Tibial artery (tissue), 4 donors: ENCODE measurements around the gene BAIAP2.

Experiments
- DNase-seq, 2 donors: peaks; one replicate each; pipeline ENCODE4 v3.0.0-alpha.2; 2019
- H3K27ac ChIP-seq, 2 donors: fragments of 200-600 bp; sonication (generic) in 1 of 2; 1 replicate in 1 of 2; 2 replicates in 1 of 2; pipeline ENCODE4 v1.5.1; 2018 to 2019; ENCODE audit warnings: mild to moderate bottlenecking in 1 of 2
- H3K27me3 ChIP-seq, 2 donors: fragments of 200-600 bp; sonication (generic) in 1 of 2; one replicate each; pipeline versions ENCODE4 v1.5.1 to v1.6.0; 2016 to 2019
- H3K36me3 ChIP-seq, 3 donors: fragments of 200-600 bp; sonication (generic) in 2 of 3; one replicate each; pipeline ENCODE4 v1.5.1; 2016 to 2019; ENCODE audit warnings: mild to moderate bottlenecking in 2 of 3
- H3K4me1 ChIP-seq, 4 donors: fragments of 200-600 bp; sonication (generic) in 2 of 4; 1 replicate in 3 of 4; 2 replicates in 1 of 4; pipeline ENCODE4 v1.5.1; 2016 to 2019
- H3K4me3 ChIP-seq, 2 donors: fragments of 200-600 bp; sonication (generic) in 1 of 2; 1 replicate in 1 of 2; 2 replicates in 1 of 2; pipeline ENCODE4 v1.5.1; 2018 to 2019; ENCODE audit warnings: mild to moderate bottlenecking in 2 of 2
- H3K9me3 ChIP-seq, 3 donors: fragments of 200-600 bp; sonication (generic) in 1 of 3; one replicate each; pipeline ENCODE4 v1.5.1; 2016 to 2019
- intact Hi-C: fragments of 100-400 bp; cut with DNase I; formaldehyde crosslinking; loops from one replicate; pipeline ENCODE4 v1.15.0; 2023; ENCODE audit warnings: low total_unique reads
- TF ChIP-seq, protein P1 (sequence below), 2 experiments: fragments of 200-600 bp in 1 of 2; fragments of 450-650 bp in 1 of 2; IDR thresholded peaks; one replicate each; pipeline ENCODE4 v1.5.1; 2017 to 2019; ENCODE audit warnings: antibody characterized with exemption in 2 of 2, mild to moderate bottlenecking in 1 of 2, moderate library complexity in 1 of 2

The BAIAP2 gene

DNA sequence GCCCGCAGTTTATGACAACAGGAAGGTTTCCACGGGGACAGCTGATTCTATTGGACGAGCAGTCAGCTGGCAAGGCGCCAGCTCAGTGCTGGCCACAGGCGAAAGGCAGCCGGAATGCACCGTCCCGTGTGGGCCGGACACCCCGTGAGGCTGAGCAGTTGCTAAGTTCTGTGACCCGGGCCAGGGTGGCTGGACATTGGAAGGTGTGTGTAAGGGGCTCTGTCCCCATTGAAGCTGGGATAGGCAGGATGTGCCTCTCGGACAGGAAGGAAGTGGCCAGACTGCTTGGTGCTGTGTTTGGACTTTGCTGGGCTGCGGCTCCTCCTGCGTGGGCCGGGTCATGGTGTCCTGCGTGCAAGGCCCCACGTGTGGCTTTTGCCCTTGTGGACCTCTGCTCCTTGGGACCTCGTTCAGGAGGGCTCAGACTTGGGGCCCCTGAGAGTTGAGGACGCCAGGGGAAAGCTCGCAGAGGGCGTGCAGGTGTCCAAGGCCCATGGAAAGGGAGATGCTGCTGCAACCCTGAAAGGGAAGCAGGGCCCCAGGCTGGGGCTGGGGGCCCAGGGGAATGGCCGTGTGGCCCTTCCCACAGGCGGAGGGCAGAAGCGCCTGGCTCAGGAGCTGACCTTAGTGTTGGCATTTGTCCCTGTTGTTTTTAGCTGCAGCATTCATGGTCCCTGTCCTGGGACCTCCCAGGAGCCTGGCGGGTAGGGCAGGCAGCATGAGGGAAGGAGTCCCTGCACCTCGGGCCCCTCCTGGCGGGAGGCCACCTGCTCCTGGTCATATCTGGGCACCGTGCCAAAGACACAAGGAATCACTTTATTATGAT lies 10.0 kb downstream of the BAIAP2 start:
- Histone ChIP-seq H3K4me3 (no peak overlapping the region), H3K9me3 (no peaks in the 10 kb centered on the region), H3K27me3 (peaks cover 0 to 45% of the 10 kb centered on the region in 2 donors), H3K27ac (no peak overlapping the region), H3K36me3 (no peaks in the 10 kb centered on the region), H3K4me1 (peaks cover 0 to 68% (median 16%) of the 10 kb centered on the region in 4 donors)
- peak; percentile 79 to 82 for DNase-seq
- TF ChIP-seq, protein P1, sequence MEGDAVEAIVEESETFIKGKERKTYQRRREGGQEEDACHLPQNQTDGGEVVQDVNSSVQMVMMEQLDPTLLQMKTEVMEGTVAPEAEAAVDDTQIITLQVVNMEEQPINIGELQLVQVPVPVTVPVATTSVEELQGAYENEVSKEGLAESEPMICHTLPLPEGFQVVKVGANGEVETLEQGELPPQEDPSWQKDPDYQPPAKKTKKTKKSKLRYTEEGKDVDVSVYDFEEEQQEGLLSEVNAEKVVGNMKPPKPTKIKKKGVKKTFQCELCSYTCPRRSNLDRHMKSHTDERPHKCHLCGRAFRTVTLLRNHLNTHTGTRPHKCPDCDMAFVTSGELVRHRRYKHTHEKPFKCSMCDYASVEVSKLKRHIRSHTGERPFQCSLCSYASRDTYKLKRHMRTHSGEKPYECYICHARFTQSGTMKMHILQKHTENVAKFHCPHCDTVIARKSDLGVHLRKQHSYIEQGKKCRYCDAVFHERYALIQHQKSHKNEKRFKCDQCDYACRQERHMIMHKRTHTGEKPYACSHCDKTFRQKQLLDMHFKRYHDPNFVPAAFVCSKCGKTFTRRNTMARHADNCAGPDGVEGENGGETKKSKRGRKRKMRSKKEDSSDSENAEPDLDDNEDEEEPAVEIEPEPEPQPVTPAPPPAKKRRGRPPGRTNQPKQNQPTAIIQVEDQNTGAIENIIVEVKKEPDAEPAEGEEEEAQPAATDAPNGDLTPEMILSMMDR (IDR thresholded peaks at IDR 0.05), result no peak
- intact Hi-C loops, result no loop called here

GRCh38 chr17:81045590-81046095 lies 10.7 kb downstream of the BAIAP2 start:
- Histone ChIP-seq H3K27me3 (peaks cover 0 to 45% of the 10 kb centered on the region in 2 donors), H3K4me3 (no peak overlapping the region), H3K36me3 (no peaks in the 10 kb centered on the region), H3K27ac (no peak overlapping the region), H3K9me3 (no peaks in the 10 kb centered on the region), H3K4me1 (peaks cover 0 to 66% (median 16%) of the 10 kb centered on the region in 4 donors)
- intact Hi-C loops, result no loop called here
- no peak for DNase-seq
- TF ChIP-seq, protein P1 (IDR thresholded peaks at IDR 0.05), result no peak

DNA sequence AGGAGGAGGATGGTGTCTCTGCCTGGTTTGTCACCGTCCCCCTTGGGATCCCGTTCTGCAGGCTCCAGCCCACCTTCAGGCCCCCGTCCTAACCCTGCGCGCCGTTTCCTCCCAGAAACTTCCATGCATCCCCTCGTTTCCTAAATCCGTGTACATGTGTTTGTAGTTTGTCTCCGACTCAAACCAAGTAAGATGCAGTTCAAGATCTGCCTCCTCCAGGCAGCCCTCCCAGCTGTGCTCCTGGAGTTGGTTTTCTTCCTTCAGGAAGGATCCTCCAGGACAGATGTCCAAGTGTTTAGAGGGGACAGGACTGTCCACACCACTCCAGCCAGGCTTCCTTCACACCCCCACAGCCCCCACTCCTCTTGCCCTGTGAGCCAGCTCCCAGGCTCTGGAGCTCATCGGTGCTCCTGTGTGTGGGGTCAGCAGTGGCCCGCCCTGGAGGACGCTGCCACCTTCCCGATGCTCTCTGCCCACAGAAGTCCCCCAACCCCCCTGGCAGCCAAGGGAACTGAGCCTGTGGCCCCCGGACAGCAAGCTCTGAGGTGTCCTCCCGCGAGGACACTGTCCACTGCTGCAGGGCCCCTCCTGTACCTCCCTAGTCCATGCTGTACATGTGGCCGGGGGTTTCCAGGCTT lies 11.3 kb downstream of the BAIAP2 start:
- no peak overlapping the region for H3K4me3 ChIP-seq
- TF ChIP-seq, protein P1 (IDR thresholded peaks at IDR 0.05), result no peak
- H3K36me3 ChIP-seq, result no peaks in the 10 kb centered on the region
- no peak for DNase-seq
- intact Hi-C loops, result no loop called here
- H3K4me1 ChIP-seq, result peaks cover 0 to 63% (median 16%) of the 10 kb centered on the region in 4 donors
- H3K9me3 ChIP-seq, result no peaks in the 10 kb centered on the region
- H3K27me3 ChIP-seq, result peaks cover 0 to 45% of the 10 kb centered on the region in 2 donors
- H3K27ac ChIP-seq, result no peak overlapping the region

DNA sequence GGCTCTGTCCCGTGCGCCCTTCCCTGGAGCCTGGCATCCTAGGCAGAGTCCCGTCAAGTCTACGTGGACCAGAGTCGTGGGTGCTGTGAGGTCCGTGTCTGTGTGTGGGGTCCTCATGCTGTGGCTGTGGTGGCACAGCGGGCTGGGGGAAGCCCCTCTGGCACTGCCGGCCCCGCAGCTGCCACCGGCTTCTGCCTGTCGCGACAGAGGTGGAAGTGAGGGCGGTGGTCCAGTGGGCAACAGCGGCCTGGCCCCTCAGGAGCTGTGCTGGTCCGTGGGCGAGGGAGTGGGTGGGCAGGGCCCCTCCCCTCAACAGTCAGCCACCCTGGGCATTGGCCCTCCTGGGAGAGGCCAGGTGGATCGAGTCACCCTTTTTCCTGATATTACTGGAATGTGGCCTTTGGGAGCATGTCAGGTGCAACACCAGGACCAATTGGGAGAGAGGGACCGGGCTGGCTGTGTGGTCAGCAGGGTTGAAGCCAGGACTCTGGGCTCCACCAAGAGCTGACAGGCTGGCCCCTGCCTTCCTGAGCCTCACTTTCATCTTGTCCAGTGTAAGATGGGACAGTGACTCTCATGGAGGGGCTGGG lies 11.9 kb downstream of the BAIAP2 start:
- Histone ChIP-seq H3K4me3 (no peak overlapping the region), H3K36me3 (no peaks in the 10 kb centered on the region), H3K9me3 (no peaks in the 10 kb centered on the region), H3K27me3 (peaks cover 0 to 45% of the 10 kb centered on the region in 2 donors), H3K4me1 (peaks cover 0 to 63% (median 16%) of the 10 kb centered on the region in 4 donors), H3K27ac (no peak overlapping the region)
- TF ChIP-seq, protein P1 (IDR thresholded peaks at IDR 0.05), result no peak
- DNase-seq, result no peak
- intact Hi-C loops, result no loop called here

DNA sequence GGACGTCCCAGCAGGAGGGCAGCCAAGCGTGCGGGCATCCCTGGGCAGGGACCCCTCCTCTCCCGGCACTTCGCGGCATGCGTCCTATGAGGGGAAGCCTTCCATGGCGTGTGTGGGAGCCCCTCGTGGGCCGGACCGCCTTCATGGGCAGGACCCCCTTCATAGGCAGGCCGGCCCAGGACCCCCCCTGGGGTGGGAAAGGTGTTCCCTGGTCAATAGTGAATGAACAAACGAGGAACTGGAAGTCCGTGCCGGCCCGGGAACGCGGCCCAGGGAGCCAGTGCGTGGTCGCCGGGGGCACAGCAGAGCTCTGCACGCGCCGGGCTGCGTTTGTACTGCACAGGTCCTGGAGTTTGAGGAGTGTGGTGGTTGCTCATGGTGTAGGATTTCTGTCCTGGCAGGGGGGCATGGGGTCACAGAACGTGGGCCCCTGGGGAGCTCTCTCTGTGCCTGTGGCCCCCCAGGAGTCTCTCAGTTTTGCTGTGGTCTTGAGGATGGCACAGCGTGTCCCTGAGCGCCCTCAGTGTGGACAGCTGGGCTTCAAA lies 13.9 kb downstream of the BAIAP2 start:
- no peak overlapping the region for H3K4me3 ChIP-seq
- no peak for DNase-seq
- peaks cover 0 to 51% of the 10 kb centered on the region in 2 donors for H3K27me3 ChIP-seq
- H3K36me3 ChIP-seq, result no peaks in the 10 kb centered on the region
- H3K9me3 ChIP-seq, result no peaks in the 10 kb centered on the region
- H3K27ac ChIP-seq, result no peak overlapping the region
- peaks cover 0 to 68% (median 16%) of the 10 kb centered on the region in 4 donors for H3K4me1 ChIP-seq
- intact Hi-C loops, result no loop called here
- TF ChIP-seq, protein P1 (IDR thresholded peaks at IDR 0.05), result no peak
